Stimulated activated CD8-positive, alpha-beta memory T cell treated with anti-CD3 and anti-CD28 coated beads, Interleukin-4, amount 100 ng/mL, for 24 hours (primary cell): ENCODE data around the gene E2F7.

Experiments used
- DNase-seq: peaks from one replicate; pipeline ENCODE4 v3.0.0-alpha.2; 2020; ENCODE audit warnings: low read depth

The E2F7 gene

DNA sequence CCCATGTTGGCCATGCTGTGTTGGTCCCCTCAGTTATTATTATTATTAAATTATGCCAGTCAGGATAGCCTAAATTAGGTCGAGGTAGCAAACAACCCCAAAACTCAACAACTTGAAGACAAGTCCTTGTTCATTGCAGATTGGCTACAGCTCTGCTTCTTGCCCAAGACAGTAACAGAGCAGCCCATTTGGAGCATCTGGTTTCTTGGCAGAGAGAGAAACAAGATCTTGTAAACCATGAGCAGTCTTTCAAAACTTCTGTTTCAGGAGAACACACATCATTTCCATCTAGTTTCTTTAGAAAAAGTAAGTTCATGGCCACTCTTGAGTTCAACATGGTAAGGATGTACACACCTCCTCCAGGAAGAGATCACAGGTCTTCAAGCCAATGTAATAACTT is 52.3 kb downstream of the E2F7 start:
- DNase-seq = no peak

DNA sequence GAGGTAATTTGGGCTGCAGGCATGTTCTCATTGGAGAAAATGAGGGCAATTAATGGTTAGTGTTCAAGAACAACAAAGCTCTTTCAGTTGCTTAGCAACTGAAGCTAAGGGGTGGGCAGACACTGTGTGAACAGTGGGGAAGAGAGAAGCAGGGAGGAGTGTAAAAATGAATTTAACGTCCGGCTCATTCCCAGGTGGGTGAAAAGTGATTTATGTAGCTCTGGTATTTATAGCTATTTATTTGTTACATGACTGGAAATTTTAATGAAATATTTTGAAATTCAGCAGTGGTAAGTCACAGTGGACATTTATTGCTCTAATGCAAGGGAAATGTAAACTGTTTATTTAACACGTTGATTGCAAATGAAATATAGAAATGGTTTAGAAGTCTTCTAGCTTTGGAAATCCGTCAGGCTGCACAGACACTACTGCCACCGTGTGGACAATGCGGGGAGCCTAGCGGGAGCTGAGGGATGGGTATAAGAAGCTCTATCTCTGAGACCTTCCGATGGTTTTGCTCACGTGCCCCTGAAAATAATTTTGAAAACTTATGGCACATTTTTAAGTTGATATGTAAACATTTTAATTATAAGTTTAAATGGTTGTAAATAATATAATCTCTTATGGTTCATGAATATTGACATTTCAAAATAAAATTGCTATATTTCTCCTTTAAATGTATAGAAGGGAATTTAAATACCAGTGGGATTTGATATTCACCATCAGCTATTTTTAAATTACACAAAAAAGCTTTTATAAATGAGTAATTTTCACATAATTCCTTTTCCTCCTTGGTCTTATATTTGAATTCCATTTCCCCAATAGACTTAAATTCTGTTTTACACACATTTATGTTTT is 54.4 kb downstream of the E2F7 start:
- DNase-seq = peak; percentile 50

DNA sequence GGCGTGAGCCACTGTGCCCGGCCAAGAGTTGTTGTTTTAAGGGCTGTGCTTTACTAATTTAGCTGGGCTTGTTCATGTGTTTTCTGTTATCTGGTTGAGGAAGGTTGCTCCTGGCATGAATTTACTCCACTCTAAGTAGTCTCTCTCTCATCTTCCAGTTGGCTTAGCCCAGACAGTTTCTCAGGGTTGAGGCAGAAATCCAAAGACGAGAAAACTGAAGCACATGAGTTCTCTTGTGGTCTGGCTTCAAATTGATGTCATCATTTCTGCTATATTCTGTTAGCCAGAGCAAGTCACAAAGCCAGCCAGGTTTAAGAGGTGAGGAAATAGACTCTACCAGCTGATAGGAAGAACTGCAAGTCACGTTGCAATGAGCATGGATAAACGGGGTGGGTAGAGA is 57.9 kb downstream of the E2F7 start:
- DNase-seq = no peak

DNA sequence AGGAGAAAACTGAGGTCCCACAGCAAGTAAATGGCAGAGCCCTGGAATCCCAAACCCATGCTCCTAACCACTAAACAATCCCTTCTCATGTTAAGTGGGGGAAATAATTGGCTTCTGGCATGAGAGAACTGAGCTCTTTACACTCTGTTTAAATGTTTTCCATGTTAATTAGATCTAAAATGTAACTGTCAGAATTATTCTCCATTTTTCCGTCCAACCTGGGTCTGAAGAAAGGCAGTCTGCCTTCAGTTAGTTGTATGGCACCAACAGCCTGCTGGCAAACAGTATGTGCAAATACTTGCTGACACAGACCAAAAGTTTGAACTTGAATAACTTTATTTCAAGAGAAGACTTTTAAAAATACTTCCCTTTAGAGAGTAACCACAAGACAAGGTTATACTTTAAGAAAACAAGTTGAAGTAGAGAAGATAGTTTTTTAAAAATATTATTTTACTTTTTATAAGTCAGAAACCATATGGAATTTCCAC is 59.7 kb downstream of the E2F7 start:
- DNase-seq = no peak

GRCh38 chr12:77003914-77004313 is 61.5 kb downstream of the E2F7 start:
- DNase-seq = no peak

DNA sequence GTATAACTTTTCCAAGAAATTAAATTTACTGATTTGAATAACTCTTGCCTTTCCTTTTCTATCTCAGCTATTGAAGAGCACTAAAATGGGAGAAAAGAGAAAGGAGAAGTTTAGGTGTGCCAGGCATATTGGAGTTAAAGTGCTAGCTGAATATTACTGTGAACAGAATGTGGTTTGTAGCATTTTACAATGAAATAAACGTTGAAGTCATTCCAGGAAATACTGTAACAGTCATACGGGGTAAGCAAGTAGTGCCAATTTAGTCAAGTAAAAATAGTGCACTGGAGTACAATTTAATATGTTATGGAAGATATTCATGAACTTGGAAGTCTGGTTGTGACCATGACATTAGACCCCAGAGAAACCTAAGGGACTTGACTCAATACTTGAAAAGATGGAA is 62.1 kb downstream of the E2F7 start:
- no peak for DNase-seq

DNA sequence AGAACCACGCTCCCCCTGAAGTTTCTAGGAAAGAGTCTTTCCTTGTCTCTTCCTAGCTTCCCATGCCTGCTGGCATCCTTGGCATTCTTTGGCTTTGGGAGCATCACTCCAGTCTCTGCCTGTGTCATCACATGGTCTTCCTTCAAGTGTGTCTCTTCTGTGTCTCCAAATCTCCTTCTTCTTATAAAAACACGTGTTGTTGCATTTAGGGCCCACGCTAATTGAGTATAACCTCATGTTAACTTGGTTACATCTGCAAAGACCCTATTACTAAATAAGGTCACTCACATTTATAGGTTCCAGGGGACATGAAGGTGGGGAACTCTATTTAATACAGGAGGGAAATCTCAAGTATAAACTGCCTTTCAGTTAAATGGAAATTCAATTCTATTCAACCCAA is 63.0 kb downstream of the E2F7 start:
- no peak for DNase-seq

- DNase-seq = no peak
Observed at GRCh38 chr12:77001276-77001675, 64.1 kb downstream of the E2F7 start.

GRCh38 chr12:76998908-76999556 is 66.3 kb downstream of the E2F7 start:
- no peak for DNase-seq

GRCh38 chr12:76998386-76998785 is 67.0 kb downstream of the E2F7 start:
- no peak for DNase-seq

GRCh38 chr12:76997011-76997780 is 68.2 kb downstream of the E2F7 start:
- DNase-seq = no peak

GRCh38 chr12:76990716-76991115 is 74.7 kb downstream of the E2F7 start:
- no peak for DNase-seq

GRCh38 chr12:76984566-76984965 is 80.8 kb downstream of the E2F7 start:
- DNase-seq = no peak

DNA sequence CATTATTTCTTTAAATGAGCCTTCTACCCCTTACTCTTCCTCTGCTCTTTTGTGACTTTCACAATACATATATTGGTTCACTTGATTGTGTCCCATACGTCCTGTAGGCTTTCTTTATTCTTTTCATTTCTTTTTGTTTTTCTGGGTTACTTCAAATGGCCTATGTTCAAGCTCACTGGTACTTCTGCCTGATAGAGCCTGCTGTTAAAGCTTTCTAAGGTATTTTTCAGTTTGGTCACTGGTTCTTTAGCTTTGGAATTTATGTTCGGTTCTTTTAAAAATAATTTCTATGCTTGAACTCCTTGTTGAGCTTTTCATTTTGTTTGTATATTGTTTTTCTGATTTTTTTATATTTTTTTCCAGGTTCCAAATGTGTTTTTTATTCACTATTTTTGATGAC is 81.9 kb downstream of the E2F7 start:
- DNase-seq = no peak

DNA sequence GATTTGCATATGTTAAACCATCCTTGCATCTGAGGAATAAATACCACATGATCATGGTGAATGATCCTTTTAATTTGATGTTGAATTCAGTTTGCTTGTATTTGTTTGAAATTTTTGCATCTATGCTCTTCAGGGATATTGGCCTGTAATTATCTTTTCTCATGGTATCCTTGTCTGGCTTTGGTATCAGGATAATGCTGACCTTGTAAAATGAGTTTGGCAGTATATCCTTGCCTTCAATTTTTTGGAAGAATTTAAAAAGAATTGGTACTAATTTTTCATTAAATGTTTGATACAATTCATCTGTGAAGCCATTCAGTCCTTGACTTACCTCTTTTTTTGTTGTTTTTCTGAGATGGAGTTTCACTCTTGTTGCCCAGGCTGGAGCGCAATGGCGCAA is 85.2 kb downstream of the E2F7 start:
- no peak for DNase-seq

GRCh38 chr12:76976777-76977382 is 88.5 kb downstream of the E2F7 start:
- DNase-seq = no peak
